HG03095 (cell line): Measurements from ENCODE around the gene CDC34.

Source experiments
- ATAC-seq: cut with Tn5 transposase; IDR thresholded peaks from one replicate; pipeline ENCODE4 v1.9.1; 2021; ENCODE audit warnings: moderate library complexity; ENCODE audit not compliant: unreplicated experiment

Gene CDC34

DNA sequence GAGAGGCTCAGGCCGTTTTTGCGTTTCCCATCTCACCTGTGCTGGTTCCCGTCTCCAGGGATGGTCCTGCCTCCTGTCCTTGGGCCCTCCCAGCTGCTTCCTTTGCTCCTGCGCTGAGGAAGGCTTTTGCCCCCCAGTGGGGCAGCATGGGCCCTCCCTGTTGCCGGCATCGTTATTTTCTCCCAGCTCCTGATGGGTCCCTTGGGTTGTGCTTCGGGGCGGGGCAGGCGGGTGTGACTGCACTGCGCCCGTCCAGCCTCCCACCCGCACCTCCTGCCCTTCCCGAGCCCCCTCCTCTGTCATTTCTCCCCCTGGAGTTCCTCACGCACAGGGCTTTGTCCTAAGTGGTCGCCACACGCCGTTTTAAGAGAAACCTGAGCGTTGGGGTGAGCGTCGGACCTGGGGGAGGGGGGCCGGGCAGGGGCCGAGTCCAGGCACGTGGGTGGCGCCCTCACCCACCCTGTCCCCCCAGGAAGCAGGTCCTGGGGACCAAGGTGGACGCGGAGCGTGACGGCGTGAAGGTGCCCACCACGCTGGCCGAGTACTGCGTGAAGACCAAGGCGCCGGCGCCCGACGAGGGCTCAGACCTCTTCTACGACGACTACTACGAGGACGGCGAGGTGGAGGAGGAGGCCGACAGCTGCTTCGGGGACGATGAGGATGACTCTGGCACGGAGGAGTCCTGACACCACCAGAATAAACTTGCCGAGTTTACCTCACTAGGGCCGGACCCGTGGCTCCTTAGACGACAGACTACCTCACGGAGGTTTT is 9.5 kb downstream of the CDC34 start:
- no peak for ATAC-seq

DNA sequence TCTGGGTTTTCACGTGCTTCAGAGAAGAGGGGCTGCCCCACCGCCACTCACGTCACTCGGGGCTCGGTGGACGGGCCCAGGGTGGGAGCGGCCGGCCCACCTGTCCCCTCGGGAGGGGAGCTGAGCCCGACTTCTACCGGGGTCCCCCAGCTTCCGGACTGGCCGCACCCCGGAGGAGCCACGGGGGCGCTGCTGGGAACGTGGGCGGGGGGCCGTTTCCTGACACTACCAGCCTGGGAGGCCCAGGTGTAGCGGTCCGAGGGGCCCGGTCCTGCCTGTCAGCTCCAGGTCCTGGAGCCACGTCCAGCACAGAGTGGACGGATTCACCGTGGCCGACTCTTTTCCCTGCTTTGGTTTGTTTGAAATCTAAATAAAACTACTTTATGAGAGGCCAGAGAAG is 10.1 kb downstream of the CDC34 start:
- ATAC-seq, result no peak

DNA sequence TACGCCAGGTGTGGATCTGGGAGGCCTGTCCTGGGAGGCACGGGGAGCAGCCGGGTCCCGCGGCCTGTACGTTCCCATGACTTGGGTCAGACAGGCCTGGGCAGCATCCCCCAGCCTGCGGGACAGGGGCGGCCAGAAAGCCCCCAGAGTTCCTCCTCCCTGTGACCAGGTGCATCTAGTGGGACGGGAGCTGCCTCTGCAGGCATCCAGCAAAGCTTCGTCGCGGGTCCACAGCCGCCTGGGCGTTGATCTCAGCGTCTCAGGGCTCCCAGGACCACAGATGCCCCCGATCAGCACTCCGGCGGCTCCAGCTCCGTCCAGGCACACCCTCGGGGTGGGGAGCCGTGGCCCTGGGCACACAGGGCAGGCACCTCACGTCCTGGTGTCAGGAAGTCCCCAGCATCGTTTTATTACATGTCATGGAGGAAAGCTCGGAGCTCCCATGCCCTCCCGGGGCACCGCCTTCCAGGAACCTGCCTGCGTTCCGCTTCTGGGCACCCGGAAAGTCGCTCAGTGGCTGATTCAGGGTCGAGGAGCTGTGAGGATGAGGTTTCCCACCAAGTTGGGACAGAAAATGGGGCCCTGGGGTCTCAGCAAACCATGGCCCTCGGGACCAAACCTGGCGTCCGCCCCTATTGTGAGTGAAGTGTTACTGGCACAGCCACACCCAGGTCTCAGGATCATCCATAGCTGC is 10.8 kb downstream of the CDC34 start:
- ATAC-seq, result no peak

DNA sequence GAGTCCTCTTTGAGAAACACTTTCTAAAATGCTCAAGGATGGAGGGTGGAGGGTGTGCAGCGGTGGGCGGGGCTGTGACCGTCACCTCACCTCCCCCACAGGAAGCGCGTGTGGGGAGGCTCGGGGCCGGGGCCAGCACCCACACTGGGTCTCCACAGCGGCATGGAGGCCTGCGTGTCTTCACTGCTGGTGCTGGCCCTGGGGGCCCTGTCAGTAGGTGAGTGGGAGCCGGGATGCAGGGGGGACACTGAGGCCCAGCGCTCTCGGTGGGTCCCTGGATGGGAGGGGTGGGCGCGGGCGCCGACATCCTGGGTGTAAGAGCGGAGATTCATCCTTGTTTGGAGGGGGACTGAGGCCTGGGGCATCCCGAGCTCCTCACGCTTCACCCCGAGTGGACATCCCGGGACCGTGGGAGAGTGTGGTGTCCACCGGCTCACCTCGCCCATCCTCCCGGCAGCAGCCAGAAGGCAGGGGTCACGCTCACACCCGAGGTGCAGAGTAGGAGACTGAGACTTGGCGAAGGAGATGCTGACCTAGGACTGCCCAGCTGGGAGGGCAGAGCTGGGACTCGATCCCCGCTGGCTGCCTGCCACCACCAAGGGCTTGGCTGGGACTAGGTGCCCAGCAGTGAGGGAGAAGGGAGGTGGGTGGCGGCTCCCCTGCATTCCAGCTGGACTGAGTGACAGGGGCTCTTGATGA is 12.5 kb downstream of the CDC34 start, which contains the start of gene GZMM:
GZMM (plus strand) TSS at position 144 of the 699 bp plus-strand sequence; CDS start at position 163, 19 bp downstream.
- ATAC-seq, result no peak

DNA sequence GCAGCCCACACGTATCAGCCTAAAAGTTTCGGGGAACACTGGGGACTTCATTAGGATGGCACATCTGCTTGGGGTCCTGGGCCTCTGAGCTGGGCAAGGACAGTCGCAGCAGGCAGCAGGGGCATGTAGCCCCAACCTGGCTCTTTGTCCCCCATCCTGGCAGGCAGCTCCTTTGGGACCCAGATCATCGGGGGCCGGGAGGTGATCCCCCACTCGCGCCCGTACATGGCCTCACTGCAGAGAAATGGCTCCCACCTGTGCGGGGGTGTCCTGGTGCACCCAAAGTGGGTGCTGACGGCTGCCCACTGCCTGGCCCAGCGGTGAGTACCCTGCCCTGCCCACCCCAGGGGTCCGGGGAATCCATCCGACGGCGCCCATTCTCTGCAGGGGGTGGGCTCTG is 15.6 kb downstream of the CDC34 start:
- no peak for ATAC-seq

DNA sequence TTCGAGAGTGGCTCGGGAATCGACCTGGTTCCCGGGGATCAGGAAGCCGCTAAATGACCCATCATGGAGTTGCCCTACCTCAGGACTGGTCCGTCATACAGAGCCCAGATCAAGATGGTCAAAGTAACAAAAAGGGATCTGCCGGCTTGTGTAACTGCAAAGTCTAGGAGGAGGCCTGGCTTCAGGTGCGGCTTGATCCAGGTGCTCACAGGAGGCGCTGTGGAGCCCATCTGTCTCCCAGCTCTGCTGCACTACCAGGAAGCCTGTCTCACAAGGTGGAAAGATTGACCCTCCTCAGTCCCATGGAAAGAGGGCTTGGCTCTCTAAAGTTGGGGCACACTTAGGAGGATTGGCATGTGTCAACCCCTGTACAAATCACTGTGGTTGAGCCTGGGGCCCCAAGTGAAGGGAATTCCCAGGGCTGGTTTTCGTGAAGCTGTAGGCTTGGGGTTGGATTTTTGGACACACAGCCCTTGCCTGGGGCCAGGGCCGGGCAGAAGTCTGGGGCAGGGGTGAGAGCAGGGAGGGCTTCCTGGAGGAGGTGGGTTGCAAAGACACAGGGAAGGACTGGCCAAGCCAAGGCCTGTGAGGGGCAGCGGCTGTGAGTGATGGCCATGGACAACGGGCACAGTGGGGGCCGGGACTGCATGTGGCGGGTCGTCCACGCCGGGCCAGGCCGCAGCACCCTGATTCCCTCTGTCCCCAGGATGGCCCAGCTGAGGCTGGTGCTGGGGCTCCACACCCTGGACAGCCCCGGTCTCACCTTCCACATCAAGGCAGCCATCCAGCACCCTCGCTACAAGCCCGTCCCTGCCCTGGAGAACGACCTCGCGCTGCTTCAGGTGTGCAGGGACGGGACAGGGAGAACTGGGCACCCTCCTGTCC is 16.5 kb downstream of the CDC34 start:
- no peak for ATAC-seq

DNA sequence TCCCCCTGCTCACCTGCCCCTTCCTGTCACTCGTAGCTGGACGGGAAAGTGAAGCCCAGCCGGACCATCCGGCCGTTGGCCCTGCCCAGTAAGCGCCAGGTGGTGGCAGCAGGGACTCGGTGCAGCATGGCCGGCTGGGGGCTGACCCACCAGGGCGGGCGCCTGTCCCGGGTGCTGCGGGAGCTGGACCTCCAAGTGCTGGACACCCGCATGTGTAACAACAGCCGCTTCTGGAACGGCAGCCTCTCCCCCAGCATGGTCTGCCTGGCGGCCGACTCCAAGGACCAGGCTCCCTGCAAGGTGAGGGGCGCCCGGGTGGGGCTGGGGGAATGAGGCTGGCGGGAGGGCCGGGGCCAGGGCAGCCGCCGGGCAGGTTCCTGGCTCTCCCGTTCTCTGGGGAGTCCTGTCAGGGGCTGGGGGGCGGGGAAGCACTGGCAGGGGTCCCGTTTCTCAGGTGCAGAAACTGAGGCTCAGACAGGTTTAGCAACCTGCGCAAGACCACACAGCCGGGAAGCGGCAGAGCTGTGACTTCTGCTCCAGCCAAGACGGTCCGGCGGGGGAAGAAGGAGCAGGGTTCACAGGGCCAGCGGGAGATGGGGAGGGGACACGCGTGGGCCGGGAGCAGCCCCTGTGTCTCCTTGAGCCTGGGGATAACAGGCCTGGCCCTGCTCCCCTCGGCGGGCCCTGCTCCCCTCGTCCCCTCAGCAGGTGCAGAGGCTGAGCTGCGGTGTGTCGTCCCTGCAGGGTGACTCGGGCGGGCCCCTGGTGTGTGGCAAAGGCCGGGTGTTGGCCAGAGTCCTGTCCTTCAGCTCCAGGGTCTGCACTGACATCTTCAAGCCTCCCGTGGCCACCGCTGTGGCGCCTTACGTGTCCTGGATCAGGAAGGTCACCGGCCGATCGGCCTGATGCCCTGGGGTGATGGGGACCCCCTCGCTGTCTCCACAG is 17.6 kb downstream of the CDC34 start:
- no peak for ATAC-seq

DNA sequence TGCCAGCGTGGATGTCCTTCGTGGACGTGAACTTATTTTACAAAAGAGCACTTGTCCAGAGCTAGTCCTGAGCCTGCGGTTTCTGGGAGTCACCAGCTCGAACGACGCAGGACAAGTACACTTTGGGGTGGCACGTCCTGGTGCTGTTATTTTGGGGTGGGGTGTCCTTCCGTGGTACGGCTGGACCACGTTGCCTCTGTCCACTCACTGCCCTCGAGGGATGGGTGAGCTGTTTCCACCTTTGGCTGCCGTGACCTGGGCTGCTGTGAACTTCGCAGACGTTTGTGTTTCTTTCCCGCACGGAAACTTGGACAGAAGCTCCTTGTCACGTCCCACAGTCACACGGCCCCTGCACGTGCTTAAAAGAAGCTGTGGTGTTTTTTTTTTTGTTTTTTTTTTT is 23.3 kb downstream of the CDC34 start:
- ATAC-seq, result no peak

DNA sequence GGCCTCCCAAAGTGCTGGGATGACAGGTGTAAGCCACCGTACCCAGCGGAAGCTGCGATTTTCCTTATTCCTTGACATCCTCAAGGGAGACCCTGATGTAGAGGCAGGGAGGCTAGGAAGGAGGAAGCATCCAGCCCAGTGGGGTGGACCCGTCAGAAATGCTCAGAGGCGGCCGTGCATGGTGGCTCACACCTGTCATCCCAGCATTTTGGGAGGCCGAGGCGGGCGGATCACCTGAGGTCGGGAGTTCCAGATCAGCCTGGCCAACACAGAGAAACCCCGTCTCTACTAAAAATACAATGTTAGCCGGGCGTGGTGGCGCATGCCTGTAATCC is 23.9 kb downstream of the CDC34 start:
- no peak for ATAC-seq

DNA sequence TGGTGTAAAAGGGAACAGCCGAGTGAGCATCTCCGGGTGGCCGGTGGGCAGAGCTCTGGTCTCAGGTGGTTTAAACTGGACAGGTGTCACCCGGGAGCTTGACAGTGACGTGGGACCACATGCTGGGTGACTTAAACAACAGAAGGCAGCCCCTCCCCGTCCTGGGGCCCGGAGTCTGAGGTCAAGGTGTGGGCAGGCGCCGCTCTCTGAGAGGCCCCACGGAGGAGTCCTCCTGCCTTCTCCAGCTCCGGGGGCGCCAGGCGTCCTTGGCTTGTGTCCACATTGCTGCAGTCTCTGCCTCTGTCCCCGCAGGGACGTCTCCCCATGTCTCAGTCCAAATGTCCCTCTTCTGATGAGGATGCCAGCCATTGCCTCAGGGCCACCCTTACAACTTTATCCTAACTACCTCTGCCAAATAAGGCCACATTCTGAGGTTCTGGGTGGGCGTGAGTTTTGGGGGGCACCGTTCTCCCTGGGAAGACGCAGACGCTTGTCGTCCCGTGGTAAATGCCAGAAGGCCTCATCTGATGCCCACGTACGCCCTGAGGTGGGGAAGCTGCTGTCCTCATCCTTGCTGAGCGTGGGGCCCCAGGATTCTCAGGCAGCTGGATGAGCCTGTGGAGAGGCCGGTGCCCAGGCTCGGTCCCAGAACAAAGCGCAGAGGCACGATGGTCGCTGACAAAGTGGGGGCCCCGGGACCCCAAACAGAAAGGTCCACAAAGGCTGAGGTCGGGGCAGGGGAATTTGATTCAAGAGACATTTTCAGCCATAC is 25.2 kb downstream of the CDC34 start:
- no peak for ATAC-seq

DNA sequence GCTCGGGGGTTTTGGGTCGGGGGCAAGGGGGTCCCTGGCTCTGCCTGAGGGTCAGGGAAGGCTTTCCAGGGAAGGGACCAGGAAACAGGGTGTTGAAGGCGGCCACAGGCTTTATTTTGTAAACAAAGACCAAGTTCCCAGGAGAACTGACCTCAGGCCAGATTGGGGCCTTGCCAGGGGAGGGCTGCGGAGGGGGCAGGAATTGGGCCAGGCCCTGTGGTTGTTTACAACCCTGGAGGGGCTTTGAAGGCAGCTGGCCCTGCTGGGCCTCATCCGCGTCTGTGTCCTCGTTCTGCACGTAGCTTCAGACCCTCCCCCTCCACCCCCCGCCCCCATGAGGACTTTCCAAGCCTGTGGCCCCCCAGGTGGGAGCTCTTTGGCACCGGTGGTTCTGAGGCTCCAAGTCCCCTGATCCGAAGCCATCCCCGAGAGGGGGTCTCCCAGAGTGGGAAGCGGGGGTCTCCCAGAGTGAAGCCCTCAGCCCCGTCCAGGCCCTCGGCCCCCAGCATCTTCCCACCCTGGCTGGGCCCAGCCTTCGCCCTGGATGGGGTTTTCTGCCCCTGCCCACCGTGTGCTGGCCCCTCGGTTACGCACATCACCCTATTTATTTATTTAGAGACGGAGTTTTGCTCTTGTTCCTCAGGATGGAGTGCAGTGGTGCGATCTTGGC is 27.3 kb downstream of the CDC34 start:
- ATAC-seq, result no peak

DNA sequence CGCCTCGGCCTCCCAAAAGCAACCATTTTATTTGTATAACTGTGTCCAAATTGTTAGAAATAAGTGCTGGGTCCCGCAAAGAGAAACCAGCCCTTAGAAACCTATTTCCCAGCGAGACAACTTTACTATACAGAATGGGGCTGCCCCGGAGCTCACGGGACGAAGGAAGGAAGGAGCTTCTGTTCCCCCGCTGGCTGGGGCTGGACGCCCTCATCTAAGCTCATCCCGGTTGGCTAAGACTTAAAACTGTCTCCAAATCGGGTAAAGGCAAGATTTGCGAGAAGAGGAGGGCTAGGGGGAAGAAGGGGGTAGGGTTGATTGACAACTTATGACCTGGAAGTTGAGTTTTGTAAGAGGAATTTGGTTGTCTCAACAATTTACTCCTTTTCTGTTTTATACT is 28.6 kb downstream of the CDC34 start:
- ATAC-seq, result no peak

DNA sequence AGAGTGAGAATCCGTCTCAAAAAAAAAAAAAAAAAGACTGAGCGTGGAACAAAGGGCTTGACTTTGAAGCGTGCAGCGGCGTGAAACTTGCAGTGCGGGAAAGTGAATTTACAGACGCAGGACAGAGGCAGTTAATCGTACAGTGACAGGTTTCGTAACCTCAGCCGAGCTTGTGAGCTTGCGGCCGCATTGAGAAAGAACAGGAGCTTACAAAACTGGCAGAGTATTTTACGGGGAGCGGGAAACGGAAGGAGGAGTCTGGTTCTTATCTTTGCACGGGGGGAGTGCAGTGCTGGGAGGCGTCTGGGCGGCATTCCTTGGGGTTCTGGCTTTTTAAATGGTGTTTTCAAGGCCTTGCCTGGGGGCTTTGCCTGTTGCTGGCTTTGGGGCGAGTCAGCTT is 34.8 kb downstream of the CDC34 start:
- no peak for ATAC-seq

DNA sequence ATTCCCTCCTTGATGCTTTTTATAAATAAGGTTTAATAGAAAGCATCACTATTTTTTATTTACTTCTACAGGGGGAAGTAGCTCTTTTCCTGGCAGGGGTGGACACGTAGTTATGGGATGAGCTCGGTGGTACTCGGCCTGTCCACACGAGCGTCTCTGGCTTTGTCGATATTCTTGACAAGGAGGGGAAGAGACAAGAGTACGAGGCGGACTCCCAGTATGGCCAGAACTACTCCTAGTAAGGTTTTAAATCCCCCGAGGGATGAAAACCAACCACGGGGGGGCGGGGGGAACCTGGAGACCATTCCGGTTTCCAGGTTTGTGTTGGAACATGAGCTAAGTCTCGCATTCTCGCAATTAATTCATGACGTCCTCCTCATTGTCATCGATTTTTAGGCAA is 35.3 kb downstream of the CDC34 start:
- ATAC-seq, result no peak

DNA sequence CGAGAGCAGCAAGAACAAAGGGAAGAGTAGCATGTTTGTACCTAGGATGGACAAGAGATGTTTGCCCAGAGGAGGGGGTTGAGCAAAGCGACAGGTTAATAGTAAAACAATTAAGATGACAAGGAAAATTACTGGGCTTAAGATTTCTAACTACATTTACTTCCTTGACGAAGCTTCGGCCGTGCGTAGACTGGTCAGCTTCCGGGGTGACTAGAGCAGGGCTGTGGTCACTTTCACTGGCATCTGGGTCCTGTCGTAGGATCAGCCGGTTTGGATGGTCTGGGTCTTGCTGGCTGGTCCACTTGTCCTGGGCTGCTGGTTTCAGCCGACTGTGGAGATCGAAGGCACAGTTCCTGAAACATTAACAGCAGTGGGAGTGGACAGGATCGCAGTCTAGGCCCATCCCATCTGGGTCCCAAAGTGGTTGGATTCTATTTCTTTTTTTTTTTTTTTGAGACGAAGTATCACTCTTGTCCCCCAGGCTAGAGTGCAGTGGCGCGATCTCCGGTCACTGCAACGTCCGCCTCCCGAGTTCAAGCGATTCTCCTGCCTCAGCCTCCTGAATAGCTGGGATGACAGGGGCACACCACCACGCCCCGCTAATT is 35.8 kb downstream of the CDC34 start:
- no peak for ATAC-seq

DNA sequence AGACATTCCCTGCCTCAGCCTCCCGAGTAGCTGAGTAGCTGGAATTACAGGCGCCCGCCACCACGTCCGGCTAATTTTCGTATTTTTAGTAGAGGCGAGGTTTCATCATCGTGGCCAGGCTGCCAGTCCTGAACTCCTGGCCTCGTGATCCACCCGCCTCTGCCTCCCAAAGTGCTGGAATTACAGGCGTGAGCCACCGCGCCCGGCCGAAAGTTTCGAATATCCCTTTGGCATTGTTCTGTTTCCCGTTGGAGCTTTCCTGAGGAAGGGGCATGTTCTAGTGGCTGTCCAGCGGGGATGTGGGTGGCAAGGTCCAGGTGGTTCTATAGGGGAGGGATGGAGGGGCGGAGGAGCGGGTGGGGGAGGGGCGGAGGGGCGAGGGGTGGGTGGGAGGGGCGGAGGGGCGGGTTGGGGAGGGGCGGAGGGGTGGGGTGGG is 38.7 kb downstream of the CDC34 start:
- no peak for ATAC-seq

DNA sequence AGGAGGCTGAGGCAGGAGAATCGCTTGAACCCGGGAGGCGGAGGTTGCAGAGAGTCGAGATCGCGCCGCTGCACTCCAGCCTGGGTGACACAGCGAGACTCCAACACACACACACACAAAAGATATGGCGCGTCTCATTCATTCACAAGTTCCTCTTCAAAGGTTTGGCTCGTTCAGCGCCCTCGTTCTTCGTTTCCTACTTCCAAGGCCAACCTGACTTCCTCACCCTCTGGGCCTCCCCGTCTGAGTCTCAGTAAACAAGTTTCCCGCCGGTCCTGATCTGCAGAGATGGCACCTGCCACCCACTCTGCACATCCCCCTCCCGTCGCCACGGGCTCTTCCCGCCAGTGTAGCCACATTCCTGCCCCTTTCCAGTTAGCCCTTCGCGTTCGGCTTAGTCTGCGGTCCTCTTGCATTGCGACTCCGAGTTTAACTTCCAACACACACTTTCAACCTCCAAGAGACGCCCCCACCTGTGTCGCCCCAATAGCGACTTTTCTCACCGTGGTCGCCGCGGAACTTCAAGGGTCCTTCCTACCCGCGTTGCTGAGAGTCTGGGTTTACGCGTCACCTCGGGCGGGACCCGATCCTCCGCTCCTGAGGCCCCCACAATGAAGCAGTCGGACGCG is 39.5 kb downstream of the CDC34 start:
- no peak for ATAC-seq

DNA sequence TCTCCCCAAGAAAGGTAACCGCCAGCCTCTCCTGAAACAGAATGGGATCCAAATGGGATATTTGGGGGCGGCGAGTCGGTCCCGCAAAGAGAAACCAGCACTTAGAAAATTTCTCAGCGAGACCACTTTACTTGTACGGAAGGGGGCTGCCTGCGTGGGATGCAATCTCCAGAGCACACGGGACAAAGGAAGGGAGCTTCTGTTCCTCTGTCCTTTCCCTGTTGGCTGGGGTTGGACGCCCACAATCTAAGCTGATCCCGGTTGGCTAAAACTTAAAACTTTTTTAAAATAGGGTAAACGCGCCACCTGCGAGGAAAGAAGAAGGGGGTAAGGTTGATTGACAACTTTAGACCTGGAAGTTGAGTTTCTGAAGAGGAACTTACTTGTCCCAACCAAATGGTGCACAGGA is 40.0 kb downstream of the CDC34 start:
- ATAC-seq, result no peak
